Measurements from ENCODE around the gene USP17L27. TPM values are rescaled to one million over a fixed set of nuclear protein-coding genes. Genes with fewer than 3 reads are reported as not detected.
"Not testable (repeated sequence)": the region's sequence is repeated elsewhere in the genome, so short reads cannot be mapped to it uniquely, and the experiment has no call there.

USP17L27 gene
- not detected for polyA plus RNA-seq (ENCODE audit: insufficient read length in 4 of 4)

GRCh38 chr4:9343848-9344247 lies at the start of gene USP17L27:
Gene USP17L27 (plus strand): TSS chr4:9344148. CDS start chr4:9344148, 0 bp downstream.
- DNase-seq (ENCODE audit: low read depth in 4 of 4, low spot score in 3 of 4), result not testable (repeated sequence)

GRCh38 chr4:9324191-9324590 lies 19.8 kb upstream of the USP17L27 start:
- not testable (repeated sequence) for DNase-seq (ENCODE audit: low read depth in 4 of 4, low spot score in 3 of 4)

- DNase-seq (ENCODE audit: low read depth in 4 of 4, low spot score in 3 of 4), result not testable (repeated sequence)
Observed at GRCh38 chr4:9324865-9325264, 19.1 kb upstream of the USP17L27 start, which contains the start of gene USP17L24. Gene USP17L24 (plus strand): TSS chr4:9325165. CDS start chr4:9325165, 0 bp downstream.

GRCh38 chr4:9329611-9330010 lies 14.3 kb upstream of the USP17L27 start, which contains the start of gene USP17L25:
Gene USP17L25 (plus strand): TSS chr4:9329911. CDS start chr4:9329911, 0 bp downstream.
- DNase-seq (ENCODE audit: low read depth in 4 of 4, low spot score in 3 of 4), result not testable (repeated sequence)

- DNase-seq (ENCODE audit: low read depth in 4 of 4, low spot score in 3 of 4), result not testable (repeated sequence)
Observed at GRCh38 chr4:9334358-9334757, 9.6 kb upstream of the USP17L27 start, which contains the start of gene USP17L26. Gene USP17L26 (plus strand): TSS chr4:9334658. CDS start chr4:9334658, 0 bp downstream.

- DNase-seq (ENCODE audit: low read depth in 4 of 4, low spot score in 3 of 4), result not testable (repeated sequence)
Observed at GRCh38 chr4:9339103-9339502, 4.8 kb upstream of the USP17L27 start, which contains the start of gene USP17L5. Gene USP17L5 (plus strand): TSS chr4:9339403. CDS start chr4:9339403, 0 bp downstream.

GRCh38 chr4:9348593-9348992 lies 4.6 kb downstream of the USP17L27 start, which contains the start of gene USP17L28:
Gene USP17L28 (plus strand): TSS chr4:9348893. CDS start chr4:9348893, 0 bp downstream.
- DNase-seq (ENCODE audit: low read depth in 4 of 4, low spot score in 3 of 4), result not testable (repeated sequence)

GRCh38 chr4:9350866-9351265 lies 6.9 kb downstream of the USP17L27 start:
- not testable (repeated sequence) for DNase-seq (ENCODE audit: low read depth in 4 of 4, low spot score in 3 of 4)

GRCh38 chr4:9353338-9353737 lies 9.4 kb downstream of the USP17L27 start, which contains the start of gene USP17L29:
Gene USP17L29 (plus strand): TSS chr4:9353638. CDS start chr4:9353638, 0 bp downstream.
- not testable (repeated sequence) for DNase-seq (ENCODE audit: low read depth in 4 of 4, low spot score in 3 of 4)

GRCh38 chr4:9362829-9363228 lies 18.9 kb downstream of the USP17L27 start, which contains the start of gene USP17L30:
Gene USP17L30 (plus strand): TSS chr4:9363129. CDS start chr4:9363129, 0 bp downstream.
- not testable (repeated sequence) for DNase-seq (ENCODE audit: low read depth in 4 of 4, low spot score in 3 of 4)

- not testable (repeated sequence) for DNase-seq (ENCODE audit: low read depth in 4 of 4, low spot score in 3 of 4)
Observed at GRCh38 chr4:9379881-9380280, 35.9 kb downstream of the USP17L27 start.

- DNase-seq (ENCODE audit: low read depth in 4 of 4, low spot score in 3 of 4), result peak in 1 of 4 donors; percentile 20
Observed at GRCh38 chr4:9381012-9381534, 37.1 kb downstream of the USP17L27 start.

- DNase-seq (ENCODE audit: low read depth in 4 of 4, low spot score in 3 of 4), result no peak
Observed at GRCh38 chr4:9384126-9384525, 40.2 kb downstream of the USP17L27 start.

- not testable (repeated sequence) for DNase-seq (ENCODE audit: low read depth in 4 of 4, low spot score in 3 of 4)
Observed at GRCh38 chr4:9389001-9389400, 45.1 kb downstream of the USP17L27 start.

Other genes starting within 250 kb of the USP17L27 start
- gene FAM90A26, start 173.7 kb upstream of the USP17L27 start, polyA plus RNA-seq (ENCODE audit: insufficient read length in 4 of 4), result under 1 TPM in 1 of 4 donors, not detected in 3; 0.05 TPM
- gene USP17L10, start 133.5 kb upstream of the USP17L27 start, polyA plus RNA-seq (ENCODE audit: insufficient read length in 4 of 4), result not detected
- gene USP17L11, start 128.7 kb upstream of the USP17L27 start, polyA plus RNA-seq (ENCODE audit: insufficient read length in 4 of 4), result not detected
- gene USP17L12, start 124.0 kb upstream of the USP17L27 start, polyA plus RNA-seq (ENCODE audit: insufficient read length in 4 of 4), result not detected
- not detected for gene USP17L13, start 119.3 kb upstream of the USP17L27 start, polyA plus RNA-seq (ENCODE audit: insufficient read length in 4 of 4)
- gene USP17L15, start 109.8 kb upstream of the USP17L27 start, polyA plus RNA-seq (ENCODE audit: insufficient read length in 4 of 4), result under 1 TPM in 1 of 4 donors, not detected in 3; 0.11 TPM
- not detected for gene USP17L17, start 100.3 kb upstream of the USP17L27 start, polyA plus RNA-seq (ENCODE audit: insufficient read length in 4 of 4)
- not detected for gene USP17L18, start 95.5 kb upstream of the USP17L27 start, polyA plus RNA-seq (ENCODE audit: insufficient read length in 4 of 4)
- not detected for gene USP17L19, start 90.8 kb upstream of the USP17L27 start, polyA plus RNA-seq (ENCODE audit: insufficient read length in 4 of 4)
- gene USP17L20, start 86.0 kb upstream of the USP17L27 start, polyA plus RNA-seq (ENCODE audit: insufficient read length in 4 of 4), result not detected
- not detected for gene USP17L21, start 81.3 kb upstream of the USP17L27 start, polyA plus RNA-seq (ENCODE audit: insufficient read length in 4 of 4)
- not detected for gene USP17L22, start 76.5 kb upstream of the USP17L27 start, polyA plus RNA-seq (ENCODE audit: insufficient read length in 4 of 4)
- not detected for gene USP17L24, start 19.0 kb upstream of the USP17L27 start, polyA plus RNA-seq (ENCODE audit: insufficient read length in 4 of 4)
- gene USP17L25, start 14.2 kb upstream of the USP17L27 start, polyA plus RNA-seq (ENCODE audit: insufficient read length in 4 of 4), result not detected
- not detected for gene USP17L26, start 9.5 kb upstream of the USP17L27 start, polyA plus RNA-seq (ENCODE audit: insufficient read length in 4 of 4)
- not detected for gene USP17L5, start 4.7 kb upstream of the USP17L27 start, polyA plus RNA-seq (ENCODE audit: insufficient read length in 4 of 4)
- gene USP17L28, start 4.7 kb downstream of the USP17L27 start, polyA plus RNA-seq (ENCODE audit: insufficient read length in 4 of 4), result not detected
- not detected for gene USP17L29, start 9.5 kb downstream of the USP17L27 start, polyA plus RNA-seq (ENCODE audit: insufficient read length in 4 of 4)
- gene USP17L30, start 19.0 kb downstream of the USP17L27 start, polyA plus RNA-seq (ENCODE audit: insufficient read length in 4 of 4), result not detected
- not detected for gene DEFB131A, start 100.3 kb downstream of the USP17L27 start, polyA plus RNA-seq (ENCODE audit: insufficient read length in 4 of 4)